Measurements from ENCODE around the gene ZCCHC24.

DNA sequence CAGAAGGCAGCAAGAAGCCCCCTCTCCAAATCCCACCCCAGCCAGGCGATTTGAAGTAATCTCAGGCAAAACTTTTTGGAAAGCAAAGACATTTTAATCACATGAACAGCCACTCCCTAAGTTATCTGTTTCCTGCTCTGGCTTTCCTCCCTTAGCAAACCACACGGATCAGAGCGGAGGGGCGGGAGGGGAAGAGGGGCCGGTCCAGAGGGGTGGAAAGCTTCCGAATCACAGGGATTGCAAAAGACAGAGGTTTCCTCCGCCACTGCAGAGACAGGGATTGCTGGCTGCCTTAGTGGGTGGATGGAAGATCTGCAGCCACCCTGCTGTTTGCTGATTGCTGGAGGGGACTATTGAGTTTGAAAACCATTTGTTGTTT, 41.2 kb downstream of the ZCCHC24 start:
- TF ChIP-seq ZNF274 (IDR thresholded peaks at IDR 0.05; ENCODE audit: low read depth, low read length) (no peak), SUZ12 (IDR thresholded peaks at IDR 0.05; ENCODE audit: extremely low read depth, insufficient read depth, insufficient read length) (no peak)

Measured in NT2/D1 (cell line).